Measurements from ENCODE around the gene ZDHHC3.

The ZDHHC3 gene

GRCh38 chr3:44924457-44925084 is 51.4 kb downstream of the ZDHHC3 start:
- no peak for TF ChIP-seq REST (IDR thresholded peaks at IDR 0.05; ENCODE audit: insufficient read depth in 1 of 2, low read depth in 2 of 2, low read length in 2 of 2)
- no peak for TF ChIP-seq POLR2AphosphoS5 (IDR thresholded peaks at IDR 0.05; ENCODE audit: low read depth, low read length)
- TF ChIP-seq SIN3A (IDR thresholded peaks at IDR 0.05; ENCODE audit: borderline replicate concordance, insufficient read depth, low read length) = no peak
- TF ChIP-seq FOXP2 (optimal IDR thresholded peaks at IDR 0.05; ENCODE audit: borderline replicate concordance, extremely low read depth, extremely low read length, insufficient read depth) = no peak
- TF ChIP-seq TAF1 (IDR thresholded peaks at IDR 0.05; ENCODE audit: borderline replicate concordance, insufficient read depth, low read length) = no peak

- TF ChIP-seq TAF1 (IDR thresholded peaks at IDR 0.05; ENCODE audit: borderline replicate concordance, insufficient read depth, low read length) = no peak
- TF ChIP-seq POLR2AphosphoS5 (IDR thresholded peaks at IDR 0.05; ENCODE audit: low read depth, low read length) = no peak
- TF ChIP-seq FOXP2 (optimal IDR thresholded peaks at IDR 0.05; ENCODE audit: borderline replicate concordance, extremely low read depth, extremely low read length, insufficient read depth) = no peak
- no peak for TF ChIP-seq REST (IDR thresholded peaks at IDR 0.05; ENCODE audit: insufficient read depth in 1 of 2, low read depth in 2 of 2, low read length in 2 of 2)
- no peak for TF ChIP-seq SIN3A (IDR thresholded peaks at IDR 0.05; ENCODE audit: borderline replicate concordance, insufficient read depth, low read length)
Observed at GRCh38 chr3:44923632-44924456, 52.1 kb downstream of the ZDHHC3 start.

GRCh38 chr3:44920081-44920480 is 55.9 kb downstream of the ZDHHC3 start:
- TF ChIP-seq SIN3A (IDR thresholded peaks at IDR 0.05; ENCODE audit: borderline replicate concordance, insufficient read depth, low read length) (no peak), REST (IDR thresholded peaks at IDR 0.05; ENCODE audit: insufficient read depth in 1 of 2, low read depth in 2 of 2, low read length in 2 of 2) (no peak), POLR2AphosphoS5 (IDR thresholded peaks at IDR 0.05; ENCODE audit: low read depth, low read length) (no peak), TAF1 (IDR thresholded peaks at IDR 0.05; ENCODE audit: borderline replicate concordance, insufficient read depth, low read length) (no peak), FOXP2 (optimal IDR thresholded peaks at IDR 0.05; ENCODE audit: borderline replicate concordance, extremely low read depth, extremely low read length, insufficient read depth) (no peak)

GRCh38 chr3:44918581-44918980 is 57.4 kb downstream of the ZDHHC3 start:
- TF ChIP-seq FOXP2 (optimal IDR thresholded peaks at IDR 0.05; ENCODE audit: borderline replicate concordance, extremely low read depth, extremely low read length, insufficient read depth) (no peak), TAF1 (IDR thresholded peaks at IDR 0.05; ENCODE audit: borderline replicate concordance, insufficient read depth, low read length) (no peak), POLR2AphosphoS5 (IDR thresholded peaks at IDR 0.05; ENCODE audit: low read depth, low read length) (no peak), REST (IDR thresholded peaks at IDR 0.05; ENCODE audit: insufficient read depth in 1 of 2, low read depth in 2 of 2, low read length in 2 of 2) (no peak), SIN3A (IDR thresholded peaks at IDR 0.05; ENCODE audit: borderline replicate concordance, insufficient read depth, low read length) (no peak)
